ENCODE data around the gene PCDH9.

DNA sequence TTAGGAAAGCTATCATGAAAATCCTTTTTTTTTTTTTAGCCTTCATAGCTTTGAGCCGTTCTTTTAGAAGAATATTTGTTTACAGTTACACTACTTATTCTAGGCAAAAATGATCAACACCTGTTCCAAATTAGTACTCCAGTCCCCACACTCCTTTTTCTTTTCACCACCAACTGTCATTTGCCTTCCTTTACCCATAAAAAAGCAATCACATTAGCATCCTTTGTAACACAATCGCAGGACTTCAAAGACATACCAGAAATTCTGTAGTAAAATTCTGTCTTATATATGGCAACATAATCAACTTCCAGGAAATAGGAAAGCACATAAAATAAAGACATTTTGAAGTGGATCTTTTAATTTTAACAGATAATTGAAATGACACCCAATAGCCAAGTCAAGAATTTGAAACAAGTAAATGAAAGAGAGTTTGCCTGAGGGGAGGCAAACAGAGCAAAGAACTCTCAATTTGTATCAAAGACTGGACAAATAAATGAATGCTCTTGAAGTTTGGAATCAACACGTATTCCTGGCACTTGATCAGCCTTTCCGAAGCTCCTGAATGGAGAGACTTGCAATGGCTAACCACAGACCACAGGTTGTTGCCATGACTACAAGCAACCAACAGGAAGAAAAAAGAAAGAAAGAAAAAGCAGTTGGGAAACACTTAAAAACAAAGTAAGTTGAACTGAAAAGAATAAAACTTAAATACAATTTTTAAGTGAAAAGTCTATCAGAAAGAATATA is 206.8 kb downstream of the PCDH9 start:
- TF ChIP-seq, protein P1, sequence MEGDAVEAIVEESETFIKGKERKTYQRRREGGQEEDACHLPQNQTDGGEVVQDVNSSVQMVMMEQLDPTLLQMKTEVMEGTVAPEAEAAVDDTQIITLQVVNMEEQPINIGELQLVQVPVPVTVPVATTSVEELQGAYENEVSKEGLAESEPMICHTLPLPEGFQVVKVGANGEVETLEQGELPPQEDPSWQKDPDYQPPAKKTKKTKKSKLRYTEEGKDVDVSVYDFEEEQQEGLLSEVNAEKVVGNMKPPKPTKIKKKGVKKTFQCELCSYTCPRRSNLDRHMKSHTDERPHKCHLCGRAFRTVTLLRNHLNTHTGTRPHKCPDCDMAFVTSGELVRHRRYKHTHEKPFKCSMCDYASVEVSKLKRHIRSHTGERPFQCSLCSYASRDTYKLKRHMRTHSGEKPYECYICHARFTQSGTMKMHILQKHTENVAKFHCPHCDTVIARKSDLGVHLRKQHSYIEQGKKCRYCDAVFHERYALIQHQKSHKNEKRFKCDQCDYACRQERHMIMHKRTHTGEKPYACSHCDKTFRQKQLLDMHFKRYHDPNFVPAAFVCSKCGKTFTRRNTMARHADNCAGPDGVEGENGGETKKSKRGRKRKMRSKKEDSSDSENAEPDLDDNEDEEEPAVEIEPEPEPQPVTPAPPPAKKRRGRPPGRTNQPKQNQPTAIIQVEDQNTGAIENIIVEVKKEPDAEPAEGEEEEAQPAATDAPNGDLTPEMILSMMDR (IDR thresholded peaks at IDR 0.05) = no peak
- no peak for TF ChIP-seq POLR2A (IDR thresholded peaks at IDR 0.05)

Measured in heart left ventricle (tissue), 13 donors.